ENCODE data around the gene CIP2A. TPM values are rescaled to one million over a fixed set of nuclear protein-coding genes. Genes with fewer than 3 reads are reported as not detected.
"Not testable (repeated sequence)": the region's sequence is repeated elsewhere in the genome, so short reads cannot be mapped to it uniquely, and the experiment has no call there.

The CIP2A gene
- total RNA-seq (2022) (36.9 and 38.5 TPM in 2 replicates), Bru-seq, nascent RNA (percentile 89 among the genes with signal in this experiment), BruChase-seq, experiment 1, labeled RNA remaining after a 6-hour chase (percentile 83 among the genes with signal in this experiment), BruChase-seq, experiment 2, labeled RNA remaining after a 2-hour chase (percentile 85 among the genes with signal in this experiment)
- long read RNA-seq, partial matches to known transcripts = 3 of 7 reads
- long read RNA-seq, other reads (novel, unspliced or antisense) = 4 of 7 reads

- intact Hi-C loops (cut with micrococcal nuclease; ENCODE audit: unreplicated experiment) = no loop called here
- peak; percentile 90 for DNase-seq
- Mint-ChIP-seq H3K4me1 (ENCODE audit: low read depth, unreplicated experiment) (peaks cover 38% of the 10 kb centered on the region), H3K27me3 (ENCODE audit: unreplicated experiment) (no peaks in the 10 kb centered on the region), H3K9me3 (ENCODE audit: low read depth, unreplicated experiment) (no peaks in the 10 kb centered on the region), H3K36me3 (ENCODE audit: insufficient read depth, unreplicated experiment) (peaks cover 37% of the 10 kb centered on the region), H3K27ac (ENCODE audit: unreplicated experiment) (peak within 1 kb of the TSS; percentile 96), H3K4me3 (ENCODE audit: low read depth, unreplicated experiment) (peak within 1 kb of the TSS; percentile 92)
- TF ChIP-seq CTCF (IDR thresholded peaks at IDR 0.05; ENCODE audit: unreplicated experiment) = no peak
- CTCF ChIA-PET = interaction anchor here (0.6 to 1.1 kb wide), 4 partner anchors 13 to 359 kb away, joined by 3 to 4 read pairs (median 4); no protein-coding TSS in a partner anchor
- TSS peak; percentile 51 for BruUV-seq (replicated peaks)
Measured at GRCh38 chr3:108589081-108589997, at the start of gene CIP2A, which contains the start of gene DZIP3. TSS of gene CIP2A (minus strand) at chr3:108589438. CDS start at chr3:108589375, 63 bp downstream. TSS of gene DZIP3 (plus strand) at chr3:108589722. CDS start at chr3:108605407, 15,685 bp downstream.

GRCh38 chr3:108629974-108630373, 40.7 kb upstream of the CIP2A start:
- H3K36me3 Mint-ChIP-seq (ENCODE audit: insufficient read depth, unreplicated experiment) = no peaks in the 10 kb centered on the region
- no peak overlapping the region for H3K4me3 Mint-ChIP-seq (ENCODE audit: low read depth, unreplicated experiment)
- H3K27ac Mint-ChIP-seq (ENCODE audit: unreplicated experiment) = no peak overlapping the region
- no TSS peak for BruUV-seq (replicated peaks)
- intact Hi-C loops (cut with micrococcal nuclease; ENCODE audit: unreplicated experiment) = no loop called here
- TF ChIP-seq CTCF (IDR thresholded peaks at IDR 0.05; ENCODE audit: unreplicated experiment) = no peak
- H3K4me1 Mint-ChIP-seq (ENCODE audit: low read depth, unreplicated experiment) = peaks cover 19% of the 10 kb centered on the region
- no peak for DNase-seq
- no peaks in the 10 kb centered on the region for H3K9me3 Mint-ChIP-seq (ENCODE audit: low read depth, unreplicated experiment)
- no peaks in the 10 kb centered on the region for H3K27me3 Mint-ChIP-seq (ENCODE audit: unreplicated experiment)
- CTCF ChIA-PET = no interaction called here

- Mint-ChIP-seq H3K27me3 (ENCODE audit: unreplicated experiment) (no peaks in the 10 kb centered on the region), H3K4me1 (ENCODE audit: low read depth, unreplicated experiment) (peaks cover 7% of the 10 kb centered on the region), H3K4me3 (ENCODE audit: low read depth, unreplicated experiment) (no peak overlapping the region), H3K36me3 (ENCODE audit: insufficient read depth, unreplicated experiment) (no peaks in the 10 kb centered on the region), H3K27ac (ENCODE audit: unreplicated experiment) (no peak overlapping the region), H3K9me3 (ENCODE audit: low read depth, unreplicated experiment) (no peaks in the 10 kb centered on the region)
- TF ChIP-seq CTCF (IDR thresholded peaks at IDR 0.05; ENCODE audit: unreplicated experiment) = no peak
- intact Hi-C loops (cut with micrococcal nuclease; ENCODE audit: unreplicated experiment) = no loop called here
- CTCF ChIA-PET = interaction anchor here (0.6 kb wide), 1 partner anchor 32 kb away, joined by 6 read pairs; no protein-coding TSS in a partner anchor
- no TSS peak for BruUV-seq (replicated peaks)
- DNase-seq = no peak
Measured at GRCh38 chr3:108623504-108623903, 34.3 kb upstream of the CIP2A start.

GRCh38 chr3:108620250-108620649, 31.0 kb upstream of the CIP2A start:
- no peaks in the 10 kb centered on the region for H3K27me3 Mint-ChIP-seq (ENCODE audit: unreplicated experiment)
- BruUV-seq (replicated peaks) = no TSS peak
- intact Hi-C loops (cut with micrococcal nuclease; ENCODE audit: unreplicated experiment) = no loop called here
- CTCF ChIA-PET = no interaction called here
- no peak overlapping the region for H3K4me3 Mint-ChIP-seq (ENCODE audit: low read depth, unreplicated experiment)
- no peaks in the 10 kb centered on the region for H3K9me3 Mint-ChIP-seq (ENCODE audit: low read depth, unreplicated experiment)
- peak; percentile 3 for DNase-seq
- TF ChIP-seq CTCF (IDR thresholded peaks at IDR 0.05; ENCODE audit: unreplicated experiment) = no peak
- H3K27ac Mint-ChIP-seq (ENCODE audit: unreplicated experiment) = no peak overlapping the region
- peaks cover 7% of the 10 kb centered on the region for H3K4me1 Mint-ChIP-seq (ENCODE audit: low read depth, unreplicated experiment)
- H3K36me3 Mint-ChIP-seq (ENCODE audit: insufficient read depth, unreplicated experiment) = no peaks in the 10 kb centered on the region

GRCh38 chr3:108616090-108616489, 26.9 kb upstream of the CIP2A start:
- H3K27ac Mint-ChIP-seq (ENCODE audit: unreplicated experiment); CTCF ChIA-PET; intact Hi-C loops (cut with micrococcal nuclease; ENCODE audit: unreplicated experiment); H3K9me3 Mint-ChIP-seq (ENCODE audit: low read depth, unreplicated experiment); H3K27me3 Mint-ChIP-seq (ENCODE audit: unreplicated experiment); H3K36me3 Mint-ChIP-seq (ENCODE audit: insufficient read depth, unreplicated experiment); DNase-seq; H3K4me1 Mint-ChIP-seq (ENCODE audit: low read depth, unreplicated experiment); H3K4me3 Mint-ChIP-seq (ENCODE audit: low read depth, unreplicated experiment); BruUV-seq (replicated peaks): not testable (repeated sequence)
